ENCODE results near the gene DCN.

- TF ChIP-seq POLR2AphosphoS5 (IDR thresholded peaks at IDR 0.05; ENCODE audit: low read depth, low read length) (no peak), REST (IDR thresholded peaks at IDR 0.05; ENCODE audit: insufficient read depth in 1 of 2, low read depth in 2 of 2, low read length in 2 of 2) (no peak), TAF1 (IDR thresholded peaks at IDR 0.05; ENCODE audit: borderline replicate concordance, insufficient read depth, low read length) (no peak)
These were observed 61.8 kb downstream of the DCN start for GRCh38 chr12:91120781-91121180.
